GM12892 (cell line): Measurements from ENCODE around the gene KHNYN.

Experiments
- POLR2A ChIP-seq: IDR thresholded peaks from 2 replicates; pipeline ENCODE4 v1.6.1; 2011; ENCODE audit warnings: low read depth, low read length, control low read depth
- POLR2AphosphoS5 ChIP-seq: IDR thresholded peaks from 2 replicates; pipeline ENCODE4 v1.6.1; 2011; ENCODE audit warnings: low read depth, low read length, control low read depth

- no peak for TF ChIP-seq POLR2A
- TF ChIP-seq POLR2AphosphoS5: no peak
These were observed 458 bp downstream of the KHNYN start for GRCh38 chr14:24430143-24430681.
